BE2C (cell line): ENCODE data around the gene SRPX.

Experiments used
- DNase-seq: peaks from one replicate; pipeline ENCODE4 v3.0.0-alpha.2; 2020
- H3K27me3 ChIP-seq: fragments of 250-450 bp; sonication (Bioruptor Pico); 2 replicates; pipeline ENCODE4 v1.5.1; 2020; ENCODE audit warnings: mild to moderate bottlenecking
- H3K36me3 ChIP-seq: fragments of 250-450 bp; sonication (Bioruptor Pico); 2 replicates; pipeline ENCODE4 v1.5.1; 2020; ENCODE audit warnings: mild to moderate bottlenecking
- H3K4me1 ChIP-seq: fragments of 250-450 bp; sonication (Bioruptor Pico); 2 replicates; pipeline ENCODE4 v1.5.1; 2020
- H3K4me3 ChIP-seq: 2 replicates; pipeline ENCODE4 v1.5.1; 2011; ENCODE audit warnings: low read depth, low read length
- H3K9me3 ChIP-seq: fragments of 250-450 bp; sonication (Bioruptor Pico); 2 replicates; pipeline ENCODE4 v1.5.1; 2020
- TF ChIP-seq, protein P1 (sequence below): IDR thresholded peaks from 2 replicates; pipeline ENCODE4 v1.5.1; 2012; ENCODE audit warnings: mild to moderate bottlenecking, low read depth, low read length

SRPX gene

GRCh38 chrX:38232079-38232686, 11.5 kb upstream of the SRPX start:
- no peak for DNase-seq
- no peaks in the 10 kb centered on the region for H3K4me1 ChIP-seq
- H3K36me3 ChIP-seq = no peaks in the 10 kb centered on the region
- TF ChIP-seq, protein P1, sequence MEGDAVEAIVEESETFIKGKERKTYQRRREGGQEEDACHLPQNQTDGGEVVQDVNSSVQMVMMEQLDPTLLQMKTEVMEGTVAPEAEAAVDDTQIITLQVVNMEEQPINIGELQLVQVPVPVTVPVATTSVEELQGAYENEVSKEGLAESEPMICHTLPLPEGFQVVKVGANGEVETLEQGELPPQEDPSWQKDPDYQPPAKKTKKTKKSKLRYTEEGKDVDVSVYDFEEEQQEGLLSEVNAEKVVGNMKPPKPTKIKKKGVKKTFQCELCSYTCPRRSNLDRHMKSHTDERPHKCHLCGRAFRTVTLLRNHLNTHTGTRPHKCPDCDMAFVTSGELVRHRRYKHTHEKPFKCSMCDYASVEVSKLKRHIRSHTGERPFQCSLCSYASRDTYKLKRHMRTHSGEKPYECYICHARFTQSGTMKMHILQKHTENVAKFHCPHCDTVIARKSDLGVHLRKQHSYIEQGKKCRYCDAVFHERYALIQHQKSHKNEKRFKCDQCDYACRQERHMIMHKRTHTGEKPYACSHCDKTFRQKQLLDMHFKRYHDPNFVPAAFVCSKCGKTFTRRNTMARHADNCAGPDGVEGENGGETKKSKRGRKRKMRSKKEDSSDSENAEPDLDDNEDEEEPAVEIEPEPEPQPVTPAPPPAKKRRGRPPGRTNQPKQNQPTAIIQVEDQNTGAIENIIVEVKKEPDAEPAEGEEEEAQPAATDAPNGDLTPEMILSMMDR = no peak
- H3K9me3 ChIP-seq = no peaks in the 10 kb centered on the region
- H3K27me3 ChIP-seq = no peaks in the 10 kb centered on the region
- H3K4me3 ChIP-seq = no peak overlapping the region

GRCh38 chrX:38225093-38225492, 4.4 kb upstream of the SRPX start:
- TF ChIP-seq, protein P1 = no peak
- peaks cover 17% of the 10 kb centered on the region for H3K27me3 ChIP-seq
- no peaks in the 10 kb centered on the region for H3K9me3 ChIP-seq
- no peaks in the 10 kb centered on the region for H3K36me3 ChIP-seq
- no peaks in the 10 kb centered on the region for H3K4me1 ChIP-seq
- DNase-seq = no peak
- H3K4me3 ChIP-seq = no peak overlapping the region

- H3K4me3 ChIP-seq = no peak overlapping the region
- peaks cover 23% of the 10 kb centered on the region for H3K27me3 ChIP-seq
- DNase-seq = no peak
- H3K4me1 ChIP-seq = no peaks in the 10 kb centered on the region
- TF ChIP-seq, protein P1 = no peak
- H3K36me3 ChIP-seq = no peaks in the 10 kb centered on the region
- H3K9me3 ChIP-seq = no peaks in the 10 kb centered on the region
Measured at GRCh38 chrX:38224160-38224559, 3.5 kb upstream of the SRPX start.

- Histone ChIP-seq H3K4me1 (no peaks in the 10 kb centered on the region), H3K9me3 (no peaks in the 10 kb centered on the region), H3K4me3 (no peak overlapping the region; the same call in 1 of the 2 replicates), H3K36me3 (no peaks in the 10 kb centered on the region), H3K27me3 (peaks cover 23% of the 10 kb centered on the region)
- TF ChIP-seq, protein P1 = no peak
- DNase-seq = no peak
Measured at GRCh38 chrX:38221391-38221929, 789 bp upstream of the SRPX start.

GRCh38 chrX:38220024-38220414, 652 bp downstream of the SRPX start:
- TF ChIP-seq, protein P1 = peak; percentile 30
- Histone ChIP-seq H3K9me3 (no peaks in the 10 kb centered on the region), H3K36me3 (no peaks in the 10 kb centered on the region), H3K4me1 (no peaks in the 10 kb centered on the region), H3K4me3 (peak overlapping the region; percentile 51), H3K27me3 (peaks cover 23% of the 10 kb centered on the region)
- peak; percentile 27 for DNase-seq

DNA sequence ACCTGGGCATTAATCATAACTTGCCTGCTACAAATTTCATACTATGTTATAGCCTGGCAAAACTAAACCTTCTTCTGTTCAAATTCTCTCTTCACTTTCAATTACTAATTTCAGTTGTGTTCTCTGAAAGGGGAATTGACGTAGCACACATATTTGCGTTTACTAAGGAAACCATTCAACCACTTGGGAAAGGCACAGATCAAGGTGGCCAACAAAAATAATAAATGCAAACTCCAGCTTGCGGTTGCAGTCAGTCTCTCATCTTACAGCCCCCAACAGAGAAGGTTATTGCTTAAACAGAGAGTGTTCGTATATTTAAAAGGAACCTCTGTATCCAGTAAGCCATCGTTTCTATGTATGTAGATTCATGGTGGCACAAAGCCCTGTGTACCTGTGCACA, 4.0 kb downstream of the SRPX start:
- Histone ChIP-seq H3K4me3 (no peak overlapping the region), H3K27me3 (peaks cover 20% of the 10 kb centered on the region), H3K9me3 (no peaks in the 10 kb centered on the region), H3K36me3 (no peaks in the 10 kb centered on the region), H3K4me1 (no peaks in the 10 kb centered on the region)
- TF ChIP-seq, protein P1 = no peak
- DNase-seq = no peak
